RCC 7860 (cell line): ENCODE results near the gene CKM.
"Not testable (repeated sequence)": the region's sequence is repeated elsewhere in the genome, so short reads cannot be mapped to it uniquely, and the experiment has no call there.

Experiments used
- DNase-seq: peaks from one replicate; pipeline ENCODE4 v3.0.0-alpha.2; 2015; ENCODE audit warnings: low spot score
- FAIRE-seq: peaks from 2 replicates; lab custom pipeline; 2012; peaks lifted over from hg19 to GRCh38; lab: Jason Lieb, UNC

Gene CKM

DNA sequence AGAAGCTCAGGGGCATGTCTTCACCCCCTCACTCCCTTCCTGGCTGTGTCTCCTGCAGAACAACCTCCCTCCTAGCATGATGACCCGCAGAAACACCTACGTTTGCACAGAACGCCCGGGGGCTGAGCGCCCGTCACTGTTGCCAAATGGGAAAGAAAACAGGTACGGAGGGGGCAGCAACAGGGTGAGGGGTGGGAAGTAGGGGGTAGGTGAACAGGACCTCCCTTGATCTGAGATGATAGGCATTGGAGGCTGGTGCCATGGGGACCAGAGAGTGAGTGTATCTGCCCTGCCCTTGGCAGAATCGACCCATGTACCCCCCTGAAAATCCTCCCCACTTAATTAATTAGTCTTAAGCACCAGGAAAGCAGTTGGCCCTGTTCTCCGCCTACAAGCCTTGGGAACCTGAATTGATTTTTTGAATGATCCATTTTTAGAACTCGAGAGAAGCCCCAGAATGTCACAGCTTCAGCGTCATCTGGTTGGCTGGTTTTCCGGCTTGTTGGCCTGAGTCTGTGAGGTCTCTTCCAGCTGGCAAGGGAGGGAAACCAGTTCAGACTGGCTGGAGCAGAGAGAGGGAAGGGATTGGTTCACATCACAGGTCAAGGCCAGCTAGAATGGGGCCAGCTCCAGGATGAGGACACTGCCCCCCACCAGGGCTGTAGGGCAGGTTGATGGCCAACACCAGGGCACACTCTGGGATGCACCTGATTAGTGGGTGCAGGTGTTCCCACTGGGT lies 28.2 kb downstream of the CKM start:
- no peak for FAIRE-seq
- no peak for DNase-seq

DNA sequence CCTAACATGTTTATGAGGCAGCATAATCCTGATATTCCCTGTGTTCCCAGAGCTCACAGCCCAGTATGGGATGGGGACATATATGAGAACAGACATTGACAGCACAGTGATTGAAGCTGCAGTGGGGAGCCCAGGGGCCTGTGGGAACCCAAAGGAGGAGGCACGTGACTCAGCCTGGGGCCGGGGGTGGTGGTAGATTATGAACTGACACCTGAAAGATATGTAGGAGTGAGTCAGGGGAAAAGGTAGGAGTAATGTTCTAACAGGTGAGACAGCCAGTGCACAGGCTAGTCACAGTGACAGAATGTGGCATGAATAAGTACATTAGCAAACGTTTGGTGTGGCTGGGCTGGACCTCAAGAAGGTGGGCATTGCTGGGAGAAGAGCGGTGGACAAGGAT lies 29.0 kb downstream of the CKM start:
- FAIRE-seq = no peak
- DNase-seq = no peak

DNA sequence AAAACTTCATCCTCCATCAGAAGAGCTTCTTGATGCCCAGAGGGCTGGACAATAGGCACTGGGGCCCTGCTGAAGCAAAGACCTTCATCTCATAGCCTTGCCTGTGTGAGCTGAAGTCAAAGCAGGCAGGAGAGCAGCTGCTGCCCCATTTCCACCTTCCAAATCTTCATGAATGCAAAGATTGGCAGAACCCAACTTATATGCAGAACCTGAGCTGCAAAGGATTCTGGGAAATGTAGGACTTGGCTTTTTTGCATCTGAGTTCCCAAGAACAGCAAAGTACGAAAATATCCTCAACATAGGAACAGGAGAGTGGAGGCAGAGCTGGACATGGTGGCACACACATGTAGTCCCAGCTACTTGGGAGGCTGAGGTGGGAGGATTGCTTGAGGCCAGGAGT lies 30.8 kb downstream of the CKM start:
- FAIRE-seq = no peak
- DNase-seq = no peak

DNA sequence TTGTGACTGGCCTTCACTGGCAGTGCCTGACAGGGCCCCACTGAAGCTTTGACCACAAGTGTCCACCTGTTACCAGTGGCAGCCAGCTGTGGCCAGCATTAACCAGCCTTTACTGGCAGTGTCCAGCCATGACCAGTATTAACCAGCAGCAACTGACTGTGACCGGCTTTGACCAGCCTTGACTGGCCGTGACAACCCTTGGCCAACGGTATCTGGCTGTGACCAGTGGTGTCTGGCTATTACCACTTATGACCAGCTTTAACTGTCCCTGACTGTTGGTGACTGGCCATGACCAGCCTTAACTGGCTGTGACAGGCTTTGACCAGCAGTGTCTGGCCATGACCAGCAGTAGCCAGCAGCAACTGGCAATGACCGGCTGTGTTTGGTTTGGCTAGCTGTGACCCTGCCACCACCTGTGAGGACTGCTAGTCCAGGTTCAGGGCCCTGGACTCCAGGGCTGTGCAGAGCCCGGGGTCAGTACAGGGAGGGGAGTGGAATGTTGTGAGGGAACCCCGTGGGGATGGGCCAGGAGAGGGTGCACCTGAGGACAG lies 32.2 kb downstream of the CKM start:
- FAIRE-seq = no peak
- no peak for DNase-seq

DNA sequence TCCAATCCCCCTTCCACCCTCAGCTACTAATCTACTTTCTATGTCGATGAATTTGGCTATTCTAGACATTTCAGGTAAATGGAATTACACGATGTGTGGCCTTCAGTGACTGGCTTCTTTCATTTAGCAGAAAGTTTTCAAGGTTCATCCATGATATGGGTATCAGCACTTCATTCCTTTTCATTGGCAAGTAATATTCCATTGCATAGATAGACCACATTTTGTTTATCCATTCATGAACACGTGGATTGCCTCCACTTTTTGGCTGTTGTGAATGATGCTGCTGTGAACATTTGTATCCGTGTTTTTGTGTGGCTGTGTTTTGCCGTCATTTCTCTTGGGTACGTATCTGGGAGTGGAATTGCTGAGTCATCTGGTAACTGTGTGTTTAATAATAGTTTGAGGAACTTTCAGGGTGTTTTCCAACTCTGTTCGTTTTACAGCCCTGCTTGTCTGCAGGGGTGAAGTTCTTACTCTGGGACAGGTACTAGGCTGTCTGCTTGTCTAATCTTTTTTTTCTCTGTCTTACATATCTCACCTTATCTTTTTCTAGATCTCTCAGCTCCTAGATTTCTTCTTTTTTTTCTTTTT lies 39.1 kb downstream of the CKM start:
- no peak for DNase-seq

DNA sequence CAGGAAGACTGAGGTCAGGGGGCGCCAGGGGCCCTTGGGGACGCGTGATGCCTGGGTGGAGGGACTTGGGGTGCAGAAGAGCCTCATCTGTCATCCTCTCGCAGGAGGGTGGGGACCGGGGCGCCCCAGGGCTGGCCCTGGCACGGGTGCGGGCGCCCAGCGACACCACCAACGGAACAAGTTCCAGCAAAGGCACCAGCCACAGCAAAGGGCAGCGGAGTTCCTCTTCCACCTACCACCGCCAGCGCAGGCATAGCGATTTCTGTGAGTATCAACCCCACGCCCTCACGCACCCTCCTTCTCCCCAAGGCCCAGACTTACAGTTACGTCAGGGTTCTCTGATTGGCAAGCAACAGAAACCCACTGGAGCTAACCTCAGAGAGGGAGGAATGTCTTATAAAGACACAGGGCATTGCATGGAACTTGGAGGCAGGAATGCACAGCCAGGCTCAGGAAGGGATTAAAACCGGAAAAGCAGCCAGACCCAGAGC lies 42.2 kb downstream of the CKM start:
- DNase-seq = no peak
- FAIRE-seq = no peak

More for the DNA sequence above, 39.1 kb downstream of the CKM start:
- no peak for FAIRE-seq

DNA sequence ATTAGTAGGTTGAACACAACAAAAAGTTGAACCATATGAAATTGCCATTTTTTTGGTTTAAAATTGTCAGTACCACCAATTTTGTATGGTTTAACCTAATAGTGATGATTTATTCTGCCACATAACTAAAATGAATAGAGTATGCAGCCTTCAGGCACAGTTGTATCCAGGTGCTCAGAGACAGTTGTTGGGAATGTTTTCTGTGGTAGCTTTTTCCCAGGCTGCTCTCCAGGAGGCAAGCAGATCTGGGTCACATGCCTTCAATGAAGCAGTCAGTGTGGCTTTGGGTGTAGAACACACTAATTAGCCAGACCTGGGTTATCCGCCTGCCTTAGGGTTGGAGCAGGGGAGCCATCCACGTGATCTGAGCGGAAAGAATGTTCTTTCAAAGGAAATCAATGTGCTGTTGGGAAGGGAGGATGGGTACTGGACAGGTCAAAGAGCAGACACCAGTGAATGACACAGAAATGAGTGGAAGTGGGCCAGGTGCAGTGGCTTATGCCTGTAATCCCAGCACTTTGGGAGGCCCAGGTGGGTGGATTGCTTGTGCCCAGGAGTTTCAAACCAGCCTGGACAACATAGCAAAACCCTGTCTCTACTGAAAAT lies 43.0 kb downstream of the CKM start:
- FAIRE-seq (no peak), DNase-seq (no peak)

DNA sequence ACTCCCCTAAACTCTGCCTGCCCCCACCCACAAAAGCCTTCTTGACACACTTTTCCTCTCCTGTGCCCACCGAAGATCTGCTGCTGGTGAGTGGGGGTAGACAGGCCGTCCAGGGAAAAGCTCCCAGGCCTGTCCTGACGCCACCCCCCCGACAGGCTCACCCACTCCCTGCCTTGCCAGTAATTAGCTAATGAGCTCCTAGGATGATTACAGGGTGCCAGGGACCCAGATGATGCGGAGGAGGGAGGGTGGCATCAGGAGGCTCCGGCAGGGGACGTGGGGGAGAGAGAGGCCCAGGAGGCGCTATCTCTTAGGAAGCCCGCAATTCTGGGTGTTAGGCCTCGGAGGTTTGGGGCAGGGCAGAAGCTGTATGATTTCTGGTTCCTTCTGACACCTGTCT lies 44.6 kb downstream of the CKM start:
- DNase-seq = no peak
- FAIRE-seq = no peak

DNA sequence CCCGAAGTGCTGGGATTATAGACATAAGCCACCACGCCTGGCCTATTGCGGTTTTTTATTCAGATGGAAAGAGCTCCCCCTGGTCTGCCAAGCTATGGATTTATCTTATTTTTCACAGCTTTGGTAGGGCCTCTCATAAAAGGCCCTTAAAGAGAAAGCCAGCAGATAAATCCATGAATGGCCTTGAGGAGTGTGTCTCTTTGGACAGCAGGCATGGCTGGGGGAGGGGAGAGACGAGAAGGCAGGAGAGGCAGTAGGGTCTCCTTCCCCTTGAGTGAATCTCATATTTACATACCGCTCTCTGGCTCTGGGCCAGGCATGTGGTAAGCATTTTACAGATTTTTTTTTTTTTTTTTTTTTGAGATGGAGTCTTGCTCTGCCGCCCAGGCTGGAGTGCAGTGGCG lies 46.4 kb downstream of the CKM start:
- FAIRE-seq (no peak), DNase-seq (no peak)

DNA sequence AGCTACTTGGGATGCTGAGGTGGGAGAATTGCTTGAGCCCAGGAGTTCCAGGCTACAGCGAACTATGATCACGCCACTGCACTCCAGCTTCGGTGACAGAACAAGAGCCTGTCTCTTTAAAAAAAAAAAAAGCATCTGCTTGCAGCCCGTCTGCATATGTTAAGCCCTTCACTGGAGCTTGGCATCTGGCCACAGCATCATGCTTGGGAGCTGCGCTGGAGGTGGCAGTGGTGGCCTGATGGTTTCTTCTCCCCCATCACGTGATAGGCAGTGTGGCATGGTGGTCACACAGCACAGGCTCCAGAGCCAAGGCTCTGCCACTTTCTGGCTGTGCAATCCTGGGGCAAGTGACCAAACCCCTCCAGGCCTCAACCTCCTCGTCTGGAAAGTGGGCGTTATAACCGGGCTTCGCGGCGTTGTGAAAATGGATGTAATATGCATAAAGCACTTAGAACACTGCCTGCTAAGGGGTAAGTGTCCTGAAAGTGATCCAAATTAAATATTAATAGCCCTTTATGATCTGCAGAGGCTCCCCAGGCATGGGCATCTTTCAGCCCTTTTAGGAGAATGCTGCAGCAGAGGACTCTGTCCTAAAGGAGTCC lies 47.2 kb downstream of the CKM start:
- no peak for FAIRE-seq
- no peak for DNase-seq

DNA sequence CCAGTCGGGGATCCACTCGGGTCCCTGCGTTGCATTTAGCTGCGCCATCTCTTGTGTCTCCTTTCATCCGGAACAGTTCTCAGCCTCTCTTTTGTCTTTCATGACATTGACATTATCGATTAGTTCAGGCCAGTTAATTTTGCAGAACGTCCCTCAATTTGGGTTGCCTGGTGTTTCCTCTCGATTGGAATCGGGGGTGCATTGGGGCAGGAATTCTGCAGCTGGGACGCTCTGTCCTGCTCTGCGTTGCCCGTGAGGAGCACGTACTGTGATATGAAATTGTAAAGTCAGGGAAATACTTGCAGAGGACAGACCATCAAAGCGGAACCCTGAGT lies 49.2 kb downstream of the CKM start:
- FAIRE-seq (no peak), DNase-seq (no peak)

DNA sequence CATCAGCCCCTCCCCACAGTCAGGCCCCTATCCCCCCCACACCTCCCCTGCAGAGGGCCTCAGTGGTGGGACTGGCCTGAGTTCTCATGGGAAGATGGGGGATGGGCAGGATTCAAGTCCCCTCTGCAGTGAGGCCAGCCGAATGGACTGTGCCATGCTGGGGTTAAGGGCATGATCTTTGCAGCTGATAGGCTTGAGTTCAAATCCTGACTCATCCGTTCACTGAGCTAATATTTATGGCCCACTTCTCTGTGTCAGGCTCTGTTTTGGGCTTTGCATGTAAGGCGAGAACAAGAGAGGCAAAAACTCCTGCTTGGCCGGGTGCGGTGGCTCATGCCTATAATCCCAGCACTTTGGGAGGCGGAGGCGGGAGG lies 51.0 kb downstream of the CKM start:
- FAIRE-seq = no peak
- no peak for DNase-seq

DNA sequence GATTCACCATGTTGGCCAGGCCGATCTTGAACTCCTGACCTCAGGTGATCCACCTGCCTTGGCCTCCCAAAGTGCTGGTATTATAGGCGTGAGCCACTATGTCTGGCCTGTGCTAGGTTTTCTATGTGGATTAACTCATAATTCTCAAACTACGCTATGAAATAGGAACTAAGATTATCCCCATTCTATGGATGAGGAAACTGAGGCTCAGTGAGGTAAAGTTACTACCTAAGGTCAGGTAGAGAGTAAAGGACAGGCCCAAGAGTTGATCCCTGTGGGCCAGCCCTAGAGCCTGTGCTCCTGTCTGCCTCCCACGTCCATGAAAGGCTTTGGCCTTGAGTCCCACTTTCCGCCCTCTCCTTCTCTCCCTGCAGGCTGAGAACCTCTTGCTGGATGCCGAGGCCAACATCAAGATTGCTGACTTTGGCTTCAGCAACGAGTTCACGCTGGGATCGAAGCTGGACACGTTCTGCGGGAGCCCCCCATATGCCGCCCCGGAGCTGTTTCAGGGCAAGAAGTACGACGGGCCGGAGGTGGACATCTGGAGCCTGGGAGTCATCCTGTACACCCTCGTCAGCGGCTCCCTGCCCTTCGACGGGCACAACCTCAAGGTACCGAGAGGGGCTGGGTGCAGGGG lies 51.5 kb downstream of the CKM start:
- FAIRE-seq = no peak
- no peak for DNase-seq

DNA sequence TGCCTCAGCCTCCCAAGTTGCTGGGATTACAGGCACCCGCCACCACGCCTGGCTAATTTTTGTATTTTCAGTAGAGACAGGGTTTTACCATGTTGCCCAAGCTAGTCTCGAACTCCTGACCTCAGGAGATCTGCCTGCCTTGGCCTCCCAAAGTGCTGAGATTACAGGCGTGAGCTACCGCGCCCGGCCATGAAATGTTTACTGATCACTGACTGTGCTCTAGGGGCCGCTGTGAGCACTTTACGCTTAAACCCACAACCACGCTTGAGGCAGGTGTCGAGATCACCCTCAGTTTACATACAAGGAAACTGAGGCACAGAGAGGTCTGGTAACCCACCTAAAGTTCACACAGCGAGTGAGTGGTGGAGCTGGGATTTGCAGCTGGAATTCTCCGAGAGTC lies 52.7 kb downstream of the CKM start:
- not testable (repeated sequence) for FAIRE-seq, DNase-seq

DNA sequence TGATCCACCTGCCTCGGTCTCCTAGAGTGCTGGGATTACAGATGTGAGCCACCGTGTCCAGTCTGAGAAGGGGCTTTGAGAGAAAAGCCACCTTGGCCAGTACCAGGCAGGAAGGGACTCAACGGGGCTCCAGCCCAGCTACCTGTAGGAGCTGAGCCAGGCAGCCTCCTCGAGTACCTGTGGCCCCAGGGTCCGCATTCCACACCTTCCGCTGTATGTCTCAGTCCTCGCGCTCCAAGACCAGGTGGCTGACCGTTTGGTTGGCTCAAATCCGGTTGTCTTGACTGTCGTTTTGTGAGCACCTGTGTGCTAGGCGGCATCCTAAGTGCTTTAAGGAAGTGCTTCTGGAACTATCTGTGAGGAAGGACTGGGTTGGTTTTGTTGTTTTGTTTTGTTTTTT lies 55.4 kb downstream of the CKM start:
- no peak for DNase-seq
- no peak for FAIRE-seq

DNA sequence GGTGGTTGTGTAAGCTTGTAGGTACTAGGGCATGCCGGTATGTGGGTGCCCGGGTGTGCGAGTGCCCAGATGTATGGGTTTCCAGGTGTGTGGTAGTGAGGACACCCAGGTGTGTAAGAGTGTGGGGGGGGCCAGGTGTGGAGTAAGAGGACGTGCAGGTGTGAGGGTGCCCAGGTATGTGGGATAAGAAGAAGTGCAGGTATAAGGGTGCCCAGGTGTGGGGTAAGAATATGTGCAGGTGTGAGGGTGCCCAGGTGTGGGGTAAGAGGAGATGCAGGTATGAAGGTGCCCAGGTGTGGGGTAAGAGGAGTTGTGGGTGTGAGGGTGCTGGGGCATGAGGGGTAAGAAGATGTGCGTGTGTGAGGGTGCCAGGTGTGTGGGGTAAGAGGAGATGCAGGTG lies 57.3 kb downstream of the CKM start:
- no peak for DNase-seq
- no peak for FAIRE-seq

DNA sequence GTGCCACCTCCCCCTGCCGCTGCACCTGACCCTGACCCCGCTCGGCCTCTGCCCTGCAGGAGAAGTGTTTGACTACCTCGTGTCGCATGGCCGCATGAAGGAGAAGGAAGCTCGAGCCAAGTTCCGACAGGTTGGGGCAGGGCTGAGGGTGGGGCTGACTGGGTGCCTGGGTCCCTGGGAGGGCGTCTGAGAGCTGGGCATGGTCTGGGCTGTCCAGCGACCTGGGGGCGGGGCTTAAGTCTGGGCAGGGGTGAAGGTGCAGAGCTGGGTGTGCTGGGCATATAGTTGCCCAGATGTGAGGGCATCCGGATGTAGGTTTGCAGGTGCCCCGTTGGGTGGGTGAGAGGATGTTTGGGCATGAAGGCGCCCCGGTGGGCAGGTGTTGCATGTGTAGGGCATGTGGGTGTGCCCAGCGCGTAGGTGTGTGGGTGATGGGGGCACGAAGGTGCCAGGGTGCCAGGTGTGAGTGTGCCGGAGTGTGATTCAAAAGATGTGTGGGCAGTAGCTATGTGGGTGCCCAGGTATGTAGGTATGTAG lies 57.8 kb downstream of the CKM start:
- FAIRE-seq = no peak

DNA sequence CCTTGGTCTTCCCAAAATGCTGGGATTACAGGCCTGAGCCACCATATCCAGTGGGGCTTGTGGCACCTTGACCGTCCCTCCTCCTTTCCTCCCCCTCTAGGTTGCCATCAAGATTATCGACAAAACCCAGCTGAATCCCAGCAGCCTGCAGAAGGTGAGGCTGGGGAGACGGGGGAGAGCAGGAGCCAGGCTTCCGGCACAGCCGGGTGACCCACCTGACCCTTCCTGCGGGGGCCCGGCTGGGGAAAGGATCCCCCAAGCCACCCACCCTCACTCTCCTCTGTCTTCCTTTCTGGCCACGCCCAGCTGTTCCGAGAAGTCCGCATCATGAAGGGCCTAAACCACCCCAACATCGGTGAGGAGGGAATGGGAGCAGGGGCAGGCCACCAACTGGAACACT lies 59.7 kb downstream of the CKM start:
- no peak for FAIRE-seq
- DNase-seq = no peak

More for the DNA sequence above, 57.8 kb downstream of the CKM start:
- DNase-seq = no peak

DNA sequence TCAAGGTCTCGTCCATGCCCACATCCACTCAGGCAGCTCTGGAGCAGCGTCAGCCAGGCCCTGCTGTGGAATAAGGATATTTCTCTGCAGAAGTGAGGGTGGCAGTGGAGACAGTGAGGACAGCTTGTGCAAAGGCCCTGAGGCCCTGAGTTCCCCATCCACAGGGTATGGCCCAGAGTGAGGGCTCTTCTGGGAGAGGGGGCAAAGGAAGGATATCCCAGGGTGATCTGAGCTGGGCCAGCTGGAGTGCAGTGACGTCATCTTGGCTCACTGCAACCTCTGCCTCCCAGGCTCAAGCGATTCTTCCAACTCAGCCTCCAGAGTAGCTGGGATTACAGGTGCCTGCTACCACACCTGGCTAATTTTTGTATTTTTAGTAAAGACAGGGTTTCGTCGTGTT lies 60.1 kb downstream of the CKM start:
- FAIRE-seq (no peak), DNase-seq (no peak)

DNA sequence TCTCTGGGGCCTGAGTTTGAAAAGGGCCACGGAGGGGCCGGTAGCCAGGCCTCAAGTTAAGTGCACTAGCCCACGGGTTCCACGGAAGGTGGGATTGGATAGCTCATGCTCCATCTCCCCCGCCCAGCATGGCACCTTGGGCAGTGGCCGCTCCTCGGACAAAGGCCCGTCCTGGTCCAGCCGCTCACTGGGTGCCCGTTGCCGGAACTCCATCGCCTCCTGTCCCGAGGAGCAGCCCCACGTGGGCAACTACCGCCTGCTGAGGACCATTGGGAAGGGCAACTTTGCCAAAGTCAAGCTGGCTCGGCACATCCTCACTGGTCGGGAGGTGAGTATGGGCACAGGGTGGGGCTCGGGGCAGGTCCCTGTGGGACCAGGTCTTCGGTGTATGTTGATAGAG lies 63.8 kb downstream of the CKM start:
- FAIRE-seq = no peak
- no peak for DNase-seq

DNA sequence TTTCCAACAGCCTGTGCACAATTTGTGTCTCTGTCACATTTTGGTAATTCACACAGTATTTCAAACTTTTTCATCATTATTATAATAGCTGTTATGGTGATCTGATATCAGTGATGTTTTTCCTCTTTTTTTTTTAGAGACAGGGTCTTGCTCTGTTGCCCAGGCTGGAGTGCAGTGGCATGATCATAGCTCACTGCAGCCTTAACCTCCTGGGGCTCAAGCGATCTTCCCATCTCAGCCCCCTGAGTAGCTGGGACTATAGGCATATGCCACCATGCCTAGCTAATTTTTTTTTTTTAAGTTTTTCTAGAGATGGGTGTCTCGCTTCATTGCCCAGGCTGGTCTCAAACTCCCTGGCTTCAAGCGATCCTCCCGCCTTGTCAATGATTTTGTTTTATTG lies 65.8 kb downstream of the CKM start:
- FAIRE-seq (no peak), DNase-seq (no peak)
